ENCODE results near the gene SLX4.
"Not testable (repeated sequence)": the region's sequence is repeated elsewhere in the genome, so short reads cannot be mapped to it uniquely, and the experiment has no call there.

Gene SLX4, protein sequence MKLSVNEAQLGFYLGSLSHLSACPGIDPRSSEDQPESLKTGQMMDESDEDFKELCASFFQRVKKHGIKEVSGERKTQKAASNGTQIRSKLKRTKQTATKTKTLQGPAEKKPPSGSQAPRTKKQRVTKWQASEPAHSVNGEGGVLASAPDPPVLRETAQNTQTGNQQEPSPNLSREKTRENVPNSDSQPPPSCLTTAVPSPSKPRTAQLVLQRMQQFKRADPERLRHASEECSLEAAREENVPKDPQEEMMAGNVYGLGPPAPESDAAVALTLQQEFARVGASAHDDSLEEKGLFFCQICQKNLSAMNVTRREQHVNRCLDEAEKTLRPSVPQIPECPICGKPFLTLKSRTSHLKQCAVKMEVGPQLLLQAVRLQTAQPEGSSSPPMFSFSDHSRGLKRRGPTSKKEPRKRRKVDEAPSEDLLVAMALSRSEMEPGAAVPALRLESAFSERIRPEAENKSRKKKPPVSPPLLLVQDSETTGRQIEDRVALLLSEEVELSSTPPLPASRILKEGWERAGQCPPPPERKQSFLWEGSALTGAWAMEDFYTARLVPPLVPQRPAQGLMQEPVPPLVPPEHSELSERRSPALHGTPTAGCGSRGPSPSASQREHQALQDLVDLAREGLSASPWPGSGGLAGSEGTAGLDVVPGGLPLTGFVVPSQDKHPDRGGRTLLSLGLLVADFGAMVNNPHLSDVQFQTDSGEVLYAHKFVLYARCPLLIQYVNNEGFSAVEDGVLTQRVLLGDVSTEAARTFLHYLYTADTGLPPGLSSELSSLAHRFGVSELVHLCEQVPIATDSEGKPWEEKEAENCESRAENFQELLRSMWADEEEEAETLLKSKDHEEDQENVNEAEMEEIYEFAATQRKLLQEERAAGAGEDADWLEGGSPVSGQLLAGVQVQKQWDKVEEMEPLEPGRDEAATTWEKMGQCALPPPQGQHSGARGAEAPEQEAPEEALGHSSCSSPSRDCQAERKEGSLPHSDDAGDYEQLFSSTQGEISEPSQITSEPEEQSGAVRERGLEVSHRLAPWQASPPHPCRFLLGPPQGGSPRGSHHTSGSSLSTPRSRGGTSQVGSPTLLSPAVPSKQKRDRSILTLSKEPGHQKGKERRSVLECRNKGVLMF (N-terminal part only)

DNA sequence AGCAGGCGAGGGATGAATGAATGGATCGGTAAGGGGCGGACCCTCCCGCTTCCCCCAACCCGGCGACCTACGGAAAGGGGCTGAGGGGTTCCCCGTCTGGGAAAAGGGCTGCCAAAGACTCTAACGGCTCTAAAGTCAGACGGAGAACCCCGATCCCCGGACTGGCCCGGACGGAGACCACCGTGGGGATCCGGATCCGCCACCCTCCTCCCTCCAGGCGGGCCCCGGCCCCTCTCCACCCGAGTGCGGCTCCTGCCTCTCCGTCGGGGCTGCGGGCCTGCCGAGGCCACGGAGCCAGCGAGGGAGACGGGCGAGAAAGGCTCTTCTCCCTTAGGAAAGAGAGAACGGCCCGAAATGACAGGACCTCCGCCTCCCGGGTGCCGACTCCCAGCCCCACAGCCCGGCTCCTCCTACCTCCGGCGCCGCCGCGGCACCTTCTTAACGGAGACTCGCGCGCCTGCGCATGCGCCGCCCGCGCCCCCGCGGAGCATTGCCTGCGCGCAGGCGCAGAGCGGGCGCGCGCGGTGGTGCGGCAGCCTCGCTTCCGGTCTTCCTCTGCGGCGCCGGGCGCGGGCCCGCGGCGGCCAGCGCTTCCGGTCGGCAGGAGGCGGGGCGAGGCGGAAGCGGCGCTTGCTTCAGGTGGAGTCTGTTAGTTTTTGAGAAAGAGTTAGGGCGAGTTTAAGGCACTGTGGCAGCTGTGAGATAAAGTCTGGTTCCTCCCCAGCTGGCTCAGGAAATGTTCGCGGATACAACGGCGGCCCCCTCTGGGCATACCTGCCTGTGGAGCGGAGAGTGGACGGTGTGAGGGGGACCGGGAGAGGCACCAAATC is at the start of gene SLX4:
TSS of gene SLX4 (minus strand) at position 461 of the 830 bp plus-strand sequence. CDS start 2,642 bp downstream, outside the sequence.
- peak; percentile 98 for DNase-seq (ENCODE audit: low spot score)

DNA sequence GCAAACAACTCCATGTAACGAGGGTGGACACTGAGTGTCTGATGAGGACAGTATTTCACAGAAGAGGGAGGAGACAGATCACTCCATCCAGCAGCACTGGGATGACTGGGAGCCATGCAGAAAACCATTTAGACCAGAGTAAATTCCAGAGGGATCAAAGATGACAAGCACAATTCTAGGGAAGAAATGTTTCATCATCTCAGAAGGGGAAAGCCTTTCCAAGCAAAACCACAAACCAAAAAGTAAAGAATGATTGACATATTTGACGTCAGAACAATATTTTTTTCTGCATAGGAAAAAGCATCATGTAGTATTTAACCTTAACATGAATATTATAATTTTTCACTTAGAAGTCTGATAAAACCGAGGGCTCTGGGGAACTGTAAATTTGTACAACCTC is 47.8 kb upstream of the SLX4 start:
- no peak for DNase-seq (ENCODE audit: low spot score)

DNA sequence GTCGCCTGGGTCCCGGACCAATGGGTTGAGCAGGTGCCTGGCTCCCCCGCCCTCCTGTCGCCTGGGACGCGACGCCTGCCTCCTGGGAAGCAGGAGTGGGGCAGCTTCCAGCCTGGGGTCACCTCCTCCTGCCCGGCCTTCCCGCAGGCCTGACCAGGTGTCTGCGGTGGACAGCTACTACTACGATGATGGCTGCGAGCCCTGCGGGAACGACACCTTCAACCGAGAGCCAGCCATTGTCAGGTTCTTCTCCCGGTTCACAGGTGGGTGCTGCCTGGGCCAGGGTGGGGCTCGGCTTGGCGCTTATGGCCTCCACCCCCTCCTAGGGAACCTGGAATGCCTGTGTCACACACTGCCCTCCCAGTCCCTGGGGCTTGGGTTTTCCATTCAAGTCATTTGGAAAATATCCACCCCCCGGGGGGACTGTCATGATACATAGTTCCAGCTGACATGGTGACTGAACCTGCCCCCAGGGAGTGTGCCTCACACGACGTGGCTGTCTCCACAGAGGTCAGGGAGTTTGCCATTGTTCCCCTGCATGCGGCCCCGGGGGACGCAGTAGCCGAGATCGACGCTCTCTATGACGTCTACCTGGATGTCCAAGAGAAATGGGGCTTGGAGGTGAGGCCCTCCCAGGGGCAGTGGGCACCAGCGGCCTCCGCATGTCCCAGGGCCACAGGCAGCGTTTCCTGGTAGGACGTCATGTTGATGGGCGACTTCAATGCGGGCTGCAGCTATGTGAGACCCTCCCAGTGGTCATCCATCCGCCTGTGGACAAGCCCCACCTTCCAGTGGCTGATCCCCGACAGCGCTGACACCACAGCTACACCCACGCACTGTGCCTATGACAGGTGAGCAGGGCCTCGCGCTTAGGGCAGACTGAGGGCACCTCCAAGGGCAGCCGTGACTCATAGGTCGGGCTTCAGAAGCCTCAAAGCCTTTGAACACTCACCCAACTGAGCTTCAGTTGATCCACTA is 45.4 kb upstream of the SLX4 start:
- DNase-seq (ENCODE audit: low spot score) = no peak

DNA sequence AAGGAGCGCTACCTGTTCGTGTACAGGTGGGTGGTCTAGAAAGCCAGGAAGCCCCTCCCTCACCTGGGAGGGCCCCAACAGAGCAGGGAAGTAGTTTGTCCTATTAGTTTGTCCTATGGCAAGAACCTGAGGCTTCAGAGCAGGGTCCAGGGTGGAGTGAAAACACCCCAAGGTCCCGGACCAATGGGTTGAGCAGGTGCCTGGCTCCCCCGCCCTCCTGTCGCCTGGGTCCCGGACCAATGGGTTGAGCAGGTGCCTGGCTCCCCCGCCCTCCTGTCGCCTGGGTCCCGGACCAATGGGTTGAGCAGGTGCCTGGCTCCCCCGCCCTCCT is 44.7 kb upstream of the SLX4 start:
- DNase-seq (ENCODE audit: low spot score) = not testable (repeated sequence)

DNA sequence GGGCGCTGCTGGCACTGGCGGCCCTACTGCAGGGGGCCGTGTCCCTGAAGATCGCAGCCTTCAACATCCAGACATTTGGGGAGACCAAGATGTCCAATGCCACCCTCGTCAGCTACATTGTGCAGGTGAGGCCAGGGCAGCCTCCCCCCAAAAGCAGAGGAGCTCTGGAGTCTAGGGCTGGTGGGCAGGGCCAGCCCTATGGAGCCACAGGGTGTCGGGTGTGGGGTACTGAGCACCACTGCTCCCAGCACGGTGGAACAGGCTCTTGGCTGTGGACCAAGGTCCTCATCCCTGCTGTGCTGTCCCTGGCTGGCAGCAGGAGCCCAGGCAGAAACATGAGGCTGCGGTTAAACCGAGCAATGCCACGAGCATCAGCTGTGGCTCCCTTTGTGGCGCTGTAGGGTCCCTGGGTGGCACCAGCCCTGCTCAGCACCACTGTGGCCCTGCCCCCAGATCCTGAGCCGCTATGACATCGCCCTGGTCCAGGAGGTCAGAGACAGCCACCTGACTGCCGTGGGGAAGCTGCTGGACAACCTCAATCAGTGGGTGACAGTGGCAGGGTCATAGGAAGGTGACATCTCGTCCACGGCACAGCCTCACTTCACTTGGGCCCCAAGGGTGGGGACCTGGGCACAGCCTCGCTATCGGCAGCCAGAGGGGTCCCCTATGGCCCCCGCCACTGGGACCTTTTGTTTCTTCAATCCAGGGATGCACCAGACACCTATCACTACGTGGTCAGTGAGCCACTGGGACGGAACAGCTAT is 44.2 kb upstream of the SLX4 start:
- no peak for DNase-seq (ENCODE audit: low spot score)

DNA sequence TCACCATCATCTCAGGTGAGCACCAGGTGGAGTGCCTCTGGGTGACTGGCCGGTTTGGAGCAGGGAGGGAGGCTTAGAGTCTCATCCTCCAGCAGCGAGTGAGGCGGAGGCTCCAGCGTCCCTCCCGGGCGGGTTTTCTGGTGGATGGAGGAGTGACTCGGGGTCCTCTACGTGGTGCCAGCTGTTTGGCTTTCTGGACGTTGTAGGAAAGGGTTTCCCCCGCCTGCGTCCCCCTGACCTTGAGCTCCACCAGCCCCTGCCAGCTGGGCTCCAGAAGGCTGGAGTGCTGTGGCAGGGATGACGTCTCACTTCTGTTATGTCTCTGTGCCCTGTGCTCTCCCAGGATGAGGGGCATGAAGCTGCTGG is 43.6 kb upstream of the SLX4 start:
- DNase-seq (ENCODE audit: low spot score) = no peak

DNA sequence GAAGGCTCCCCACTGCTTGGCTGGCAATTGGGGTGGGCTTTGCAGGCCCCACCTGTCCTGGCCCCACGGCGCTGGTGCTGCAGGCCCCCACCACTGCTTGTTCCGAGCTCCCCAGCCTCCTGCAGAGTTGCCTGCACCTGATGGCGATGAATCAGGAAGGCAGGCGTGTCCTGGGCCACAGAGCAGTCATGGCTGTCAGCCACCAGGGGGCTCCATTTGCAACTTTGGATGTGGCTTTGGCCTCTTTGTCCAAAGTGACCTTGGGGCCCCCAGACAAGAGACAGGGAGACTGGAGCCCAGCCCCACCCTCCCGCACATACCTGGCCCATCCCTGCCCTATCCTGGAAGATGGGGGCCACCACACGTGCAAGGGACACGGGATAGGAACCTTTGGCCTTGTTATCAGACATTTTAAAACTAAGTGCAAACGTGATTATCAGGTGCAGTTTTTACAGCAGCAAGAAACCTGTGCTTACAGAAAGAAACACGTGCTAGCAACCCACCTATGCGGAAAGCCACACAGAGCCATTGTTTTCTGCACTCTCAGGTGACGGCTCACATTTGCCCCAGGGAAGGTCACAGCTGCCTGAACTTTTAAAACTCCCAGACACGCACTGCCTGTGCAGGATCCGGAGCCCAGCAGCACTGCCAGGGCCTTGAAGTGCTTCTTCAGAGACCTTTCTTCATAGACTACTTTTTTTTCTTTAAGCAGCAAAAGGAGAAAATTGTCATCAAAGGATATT is 43.0 kb upstream of the SLX4 start, which contains the start of gene DNASE1:
TSS of gene DNASE1 (plus strand) at position 443 of the 743 bp plus-strand sequence. CDS start 683 bp downstream, outside the sequence.
- DNase-seq (ENCODE audit: low spot score) = peak; percentile 53

DNA sequence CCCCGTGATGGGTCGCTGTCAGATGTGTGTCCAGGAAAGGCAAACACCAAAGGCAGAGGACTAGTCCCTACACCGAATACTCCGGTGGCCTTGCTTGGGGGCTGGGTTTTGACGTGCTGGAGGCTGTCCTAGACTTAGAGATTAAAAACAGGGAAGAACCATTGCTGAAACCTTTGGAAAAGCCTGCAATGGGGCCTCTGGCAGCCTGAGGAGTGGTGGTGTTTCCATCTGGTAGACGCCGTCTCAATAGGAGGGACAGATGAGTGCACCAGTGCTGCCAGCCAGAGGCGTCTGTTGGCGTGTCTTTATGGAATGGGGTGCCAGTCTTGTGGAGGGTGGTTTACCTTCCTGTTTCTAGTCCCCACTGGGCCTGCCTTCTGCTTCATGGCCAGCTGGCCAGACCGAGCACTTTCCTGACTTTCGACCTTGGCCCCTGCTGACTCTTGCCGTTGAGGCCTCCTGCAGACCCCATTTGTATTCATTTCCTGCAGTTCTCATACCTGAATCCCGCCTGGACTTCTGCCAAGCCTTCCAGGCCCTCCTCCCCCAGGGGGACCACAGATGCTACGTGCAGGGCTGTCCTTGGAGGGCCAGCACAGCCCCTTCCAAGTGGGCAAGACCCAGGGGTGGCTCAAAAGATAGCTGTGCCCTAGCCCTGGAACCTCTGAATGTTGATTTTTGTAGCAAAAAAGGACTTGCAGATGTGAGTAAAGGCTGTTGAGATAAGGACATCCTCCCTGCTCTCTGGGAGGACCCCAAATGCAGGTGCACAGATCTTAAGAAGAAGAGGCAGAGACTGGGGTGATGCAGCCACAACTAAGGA is 41.2 kb upstream of the SLX4 start:
- no peak for DNase-seq (ENCODE audit: low spot score)

DNA sequence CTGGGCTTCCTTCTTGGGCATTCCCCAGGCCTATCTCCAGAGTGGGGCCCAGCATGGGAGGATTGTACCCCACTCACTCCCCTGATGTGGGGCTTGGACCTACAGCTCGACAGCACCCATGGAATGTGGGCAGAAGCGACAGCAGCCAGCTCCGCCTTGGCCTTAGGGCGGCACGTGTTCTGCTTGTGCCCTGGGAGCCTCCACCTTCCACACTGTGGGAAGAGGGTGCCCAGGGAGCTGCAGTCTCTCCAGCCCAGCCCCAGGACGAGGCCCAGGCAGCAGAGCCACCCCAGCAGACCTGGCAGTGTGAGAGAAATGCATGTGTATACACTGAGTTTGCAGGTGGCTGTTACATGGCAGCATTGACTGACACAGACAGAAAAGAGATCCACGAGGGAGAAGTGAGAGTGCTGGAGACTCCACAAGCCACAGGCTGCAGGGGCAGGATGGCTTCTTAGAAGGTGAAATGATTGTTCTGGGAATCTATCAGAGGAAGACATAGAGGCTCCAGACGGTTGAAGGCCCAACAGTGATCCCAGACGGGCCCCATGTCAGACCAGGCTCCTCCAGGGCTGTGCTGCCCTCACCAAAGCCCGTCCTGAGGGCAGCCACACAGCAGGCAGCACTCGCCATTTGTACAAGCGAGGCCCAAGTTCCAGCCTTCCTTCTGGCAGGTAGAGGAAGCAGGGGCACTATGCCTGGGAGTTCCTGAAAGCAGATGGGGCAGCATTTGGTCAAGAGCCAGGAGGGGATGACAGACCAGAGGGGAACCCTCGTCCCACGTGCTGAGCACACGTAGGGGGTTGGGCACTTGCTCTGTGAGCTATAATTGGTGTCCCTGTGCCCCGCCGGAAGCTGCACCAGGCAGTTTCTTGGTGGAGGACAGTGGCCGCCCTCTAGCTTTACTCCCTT is 40.3 kb upstream of the SLX4 start:
- DNase-seq (ENCODE audit: low spot score) = no peak

DNA sequence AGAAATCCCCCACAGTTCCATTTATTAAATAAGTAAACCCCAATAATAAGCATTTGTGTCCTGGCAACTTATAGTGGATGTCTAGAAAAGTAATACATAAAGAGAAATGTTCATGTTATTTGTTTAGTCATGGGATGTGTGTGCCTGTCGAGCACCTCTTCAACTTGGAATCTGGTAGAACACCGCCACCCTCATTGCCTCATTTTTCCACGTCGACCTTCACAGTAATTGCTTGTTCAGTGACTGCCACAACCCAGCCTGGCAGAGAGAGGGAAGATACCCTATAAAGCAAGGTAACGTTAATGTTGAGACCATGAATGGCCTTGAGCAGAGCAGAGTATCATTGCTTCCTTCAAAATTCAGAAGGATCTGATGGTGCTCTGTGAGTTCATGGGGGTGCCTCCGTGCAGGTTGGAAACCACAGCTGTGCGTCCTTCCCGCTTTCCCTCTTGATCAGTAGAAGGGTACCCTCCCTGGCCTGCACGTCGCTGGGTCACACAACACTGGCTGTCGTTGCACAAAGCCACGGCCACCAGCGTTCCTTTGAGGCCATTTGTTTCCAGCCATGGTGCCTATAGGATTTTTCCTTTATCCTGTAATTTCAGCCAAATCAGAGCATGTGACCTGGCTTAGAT is 39.3 kb upstream of the SLX4 start:
- DNase-seq (ENCODE audit: low spot score) = no peak

DNA sequence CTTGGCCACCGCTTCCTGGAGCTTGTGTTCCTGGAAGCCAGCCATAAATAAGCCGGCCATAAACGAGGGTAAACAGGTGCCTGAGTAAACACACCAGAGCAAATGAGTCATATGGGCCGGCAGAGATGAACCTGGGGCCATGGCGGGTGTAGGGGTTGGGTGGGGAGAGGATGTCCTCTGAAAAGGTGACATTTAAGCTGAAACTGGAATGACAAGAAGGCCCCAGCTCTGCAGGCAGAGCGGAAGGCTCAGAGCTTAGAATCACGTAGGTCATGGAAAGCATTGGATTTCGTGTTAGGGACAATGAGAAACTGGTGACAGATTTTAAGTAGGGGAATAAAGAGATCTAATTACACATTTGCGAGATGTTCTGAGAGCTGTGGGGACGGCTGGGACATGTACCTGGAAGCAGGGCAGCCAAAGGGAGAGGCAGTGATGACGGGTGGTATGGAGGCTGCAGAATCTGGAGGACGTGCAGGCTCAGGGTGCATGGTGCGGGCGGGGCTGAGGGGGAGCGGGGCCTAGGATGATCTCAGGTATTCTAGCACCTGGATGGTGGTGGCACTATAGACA is 35.0 kb upstream of the SLX4 start:
- no peak for DNase-seq (ENCODE audit: low spot score)

DNA sequence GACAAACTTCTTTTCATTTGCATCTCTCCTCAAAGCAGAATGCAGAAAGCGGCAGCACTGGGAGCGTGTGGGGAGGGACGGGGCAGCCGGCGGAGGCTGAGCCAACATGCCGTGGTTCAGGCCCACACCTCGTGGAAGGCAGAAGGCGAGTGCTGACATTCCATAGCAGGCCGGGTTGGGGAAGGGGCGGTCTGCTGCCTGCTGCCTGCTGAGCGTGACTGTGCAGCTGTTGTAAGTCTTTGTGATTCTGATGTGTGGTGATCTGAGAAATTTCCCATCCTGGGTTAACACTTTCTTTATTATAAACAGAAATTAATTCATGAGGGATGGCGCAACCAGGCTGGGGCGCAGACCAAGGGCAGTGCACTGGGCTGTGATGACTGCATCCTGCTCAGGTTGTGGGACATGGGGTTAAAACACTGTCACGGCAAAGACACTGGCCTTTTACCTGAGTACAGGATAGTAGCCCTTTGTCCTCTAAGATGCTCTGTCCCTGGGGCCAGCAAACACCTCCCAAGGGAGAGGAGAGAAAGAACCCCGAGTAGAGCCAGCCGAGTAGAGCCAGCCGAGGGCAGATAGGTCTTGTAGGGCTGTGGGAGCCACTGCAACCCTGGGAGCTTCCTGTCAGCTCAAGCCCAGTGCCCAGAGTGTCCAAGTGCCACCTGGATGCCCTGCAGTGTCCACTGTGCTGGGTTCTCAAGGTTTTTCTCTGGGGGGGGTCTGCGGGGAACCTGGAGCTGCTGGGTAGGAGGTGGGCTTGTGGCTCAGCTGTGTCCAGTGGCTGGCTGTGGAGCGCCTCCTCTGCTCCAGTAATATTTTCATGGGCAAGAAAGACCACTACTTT is 34.3 kb upstream of the SLX4 start:
- no peak for DNase-seq (ENCODE audit: low spot score)

DNA sequence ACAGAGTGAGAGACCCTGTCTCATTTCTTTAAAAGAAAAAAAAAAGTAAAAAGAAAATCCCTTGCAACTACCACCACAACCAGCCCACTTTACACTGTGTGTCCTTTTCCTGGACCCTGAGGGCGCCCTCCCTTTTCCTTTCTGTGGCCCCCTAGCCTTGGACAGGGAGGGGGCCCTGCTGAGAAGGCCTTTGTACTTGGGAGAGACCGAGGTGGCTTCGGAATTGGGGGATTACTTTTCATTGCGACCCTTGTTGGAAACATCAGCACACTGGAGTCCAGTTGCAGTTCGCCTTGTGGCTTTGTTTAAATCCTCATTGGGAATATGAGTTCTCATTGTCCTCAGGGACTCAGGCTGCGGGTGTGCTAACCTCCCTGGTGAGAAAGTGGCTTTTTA is 33.7 kb upstream of the SLX4 start:
- DNase-seq (ENCODE audit: low spot score) = no peak

DNA sequence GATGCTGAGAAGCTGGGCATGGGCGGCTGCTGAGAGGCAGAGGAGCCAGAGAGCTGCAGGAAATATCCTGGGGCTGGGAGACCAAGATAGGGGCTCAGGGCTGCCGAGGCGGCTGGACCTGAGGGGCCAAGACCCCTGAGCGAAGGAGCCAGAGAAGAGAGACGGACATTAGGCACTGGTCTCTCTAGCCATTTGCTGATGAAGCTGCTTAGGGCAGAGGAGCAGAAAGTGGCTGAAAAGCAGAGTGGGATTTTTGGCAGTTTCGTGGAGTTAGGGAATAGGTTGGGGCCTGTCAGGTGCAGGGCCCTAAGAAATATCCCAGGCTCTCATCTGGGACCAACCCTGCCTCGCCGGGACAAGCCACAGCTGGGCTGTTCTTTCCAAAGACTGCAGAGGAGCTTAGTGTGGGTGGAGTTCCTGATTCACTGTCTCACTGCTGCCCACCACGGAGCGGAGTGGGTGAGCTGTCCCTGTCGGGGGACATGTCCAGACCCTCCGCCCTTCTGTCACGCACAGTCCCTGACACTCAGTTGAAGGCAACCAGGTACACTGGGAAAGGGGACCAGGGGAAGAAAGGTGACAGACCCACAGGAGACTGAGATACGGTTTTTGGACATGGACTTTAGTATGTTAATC is 31.8 kb upstream of the SLX4 start:
- no peak for DNase-seq (ENCODE audit: low spot score)

Measured in kidney capillary endothelial cell (primary cell).